Inferior parietal cortex (tissue), 1 donor: Measurements from ENCODE around the gene FGF12.

ENCODE experiments used
- DNase-seq: peaks from one replicate; pipeline ENCODE4 v3.0.0-alpha.2; 2016; ENCODE audit errors: extremely low spot score

The FGF12 gene

GRCh38 chr3:192494174-192494573 lies 233.2 kb downstream of the FGF12 start:
- peak; percentile 31 for DNase-seq

- DNase-seq = no peak
These were observed 236.6 kb downstream of the FGF12 start for GRCh38 chr3:192490720-192491119.

- DNase-seq = no peak
These were observed 237.8 kb downstream of the FGF12 start for GRCh38 chr3:192489579-192489978.

GRCh38 chr3:192487033-192487432 lies 240.3 kb downstream of the FGF12 start:
- no peak for DNase-seq

GRCh38 chr3:192482809-192483208 lies 244.5 kb downstream of the FGF12 start:
- DNase-seq = no peak

GRCh38 chr3:192482391-192482790 lies 244.9 kb downstream of the FGF12 start:
- no peak for DNase-seq

- DNase-seq = no peak
These were observed 245.7 kb downstream of the FGF12 start for GRCh38 chr3:192481638-192482037.

- DNase-seq = peak; percentile 88
These were observed 259.9 kb downstream of the FGF12 start for GRCh38 chr3:192467230-192468140.

- DNase-seq = no peak
These were observed 278.3 kb downstream of the FGF12 start for GRCh38 chr3:192449036-192449435.

- DNase-seq = peak; percentile 64
These were observed 281.3 kb downstream of the FGF12 start for GRCh38 chr3:192445770-192446644.

GRCh38 chr3:192444791-192445106 lies 282.6 kb downstream of the FGF12 start:
- DNase-seq = no peak

GRCh38 chr3:192444096-192444790 lies 283.1 kb downstream of the FGF12 start:
- DNase-seq = peak; percentile 89

- DNase-seq = no peak
These were observed 292.1 kb downstream of the FGF12 start for GRCh38 chr3:192435241-192435640.

- DNase-seq = no peak
These were observed 293.2 kb downstream of the FGF12 start for GRCh38 chr3:192434186-192434585.

GRCh38 chr3:192433704-192434103 lies 293.6 kb downstream of the FGF12 start:
- DNase-seq = no peak

- DNase-seq = no peak
These were observed 304.4 kb downstream of the FGF12 start for GRCh38 chr3:192422997-192423342.

GRCh38 chr3:192422321-192422996 lies 304.9 kb downstream of the FGF12 start:
- DNase-seq = no peak

GRCh38 chr3:192419312-192419711 lies 308.0 kb downstream of the FGF12 start:
- no peak for DNase-seq

GRCh38 chr3:192417559-192418055 lies 309.7 kb downstream of the FGF12 start:
- no peak for DNase-seq

- no peak for DNase-seq
These were observed 310.3 kb downstream of the FGF12 start for GRCh38 chr3:192417017-192417416.

- no peak for DNase-seq
These were observed 313.9 kb downstream of the FGF12 start for GRCh38 chr3:192413461-192413860.

- DNase-seq = no peak
These were observed 316.7 kb downstream of the FGF12 start for GRCh38 chr3:192410684-192410960.
